Coronary artery (tissue), 2 donors: ENCODE data around the gene ISCU.

Experiments
- DNase-seq: peaks from one replicate; pipeline ENCODE4 v3.0.0-alpha.2; 2017; ENCODE audit warnings: low spot score
- H3K27ac ChIP-seq, 2 donors: fragments of 200-600 bp; sonication (generic); one replicate each; pipeline ENCODE4 v1.5.1; 2016 to 2019
- H3K4me3 ChIP-seq: fragments of 200-600 bp; sonication (generic); 2 replicates; pipeline ENCODE4 v1.5.1; 2016; ENCODE audit warnings: mild to moderate bottlenecking, moderate library complexity
- TF ChIP-seq, protein P1 (sequence below): fragments of 200-600 bp; sonication (generic); IDR thresholded peaks from one replicate; pipeline ENCODE4 v1.5.1; 2019; ENCODE audit warnings: antibody characterized with exemption

The ISCU gene

GRCh38 chr12:108560321-108560721, 2.1 kb upstream of the ISCU start:
- Histone ChIP-seq H3K27ac (peak overlapping the region; percentile 94 to 95), H3K4me3 (peak overlapping the region; percentile 85)
- TF ChIP-seq, protein P1, sequence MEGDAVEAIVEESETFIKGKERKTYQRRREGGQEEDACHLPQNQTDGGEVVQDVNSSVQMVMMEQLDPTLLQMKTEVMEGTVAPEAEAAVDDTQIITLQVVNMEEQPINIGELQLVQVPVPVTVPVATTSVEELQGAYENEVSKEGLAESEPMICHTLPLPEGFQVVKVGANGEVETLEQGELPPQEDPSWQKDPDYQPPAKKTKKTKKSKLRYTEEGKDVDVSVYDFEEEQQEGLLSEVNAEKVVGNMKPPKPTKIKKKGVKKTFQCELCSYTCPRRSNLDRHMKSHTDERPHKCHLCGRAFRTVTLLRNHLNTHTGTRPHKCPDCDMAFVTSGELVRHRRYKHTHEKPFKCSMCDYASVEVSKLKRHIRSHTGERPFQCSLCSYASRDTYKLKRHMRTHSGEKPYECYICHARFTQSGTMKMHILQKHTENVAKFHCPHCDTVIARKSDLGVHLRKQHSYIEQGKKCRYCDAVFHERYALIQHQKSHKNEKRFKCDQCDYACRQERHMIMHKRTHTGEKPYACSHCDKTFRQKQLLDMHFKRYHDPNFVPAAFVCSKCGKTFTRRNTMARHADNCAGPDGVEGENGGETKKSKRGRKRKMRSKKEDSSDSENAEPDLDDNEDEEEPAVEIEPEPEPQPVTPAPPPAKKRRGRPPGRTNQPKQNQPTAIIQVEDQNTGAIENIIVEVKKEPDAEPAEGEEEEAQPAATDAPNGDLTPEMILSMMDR = no peak
- DNase-seq = no peak

- Histone ChIP-seq H3K4me3 (peak within 1 kb of the TSS; percentile 85), H3K27ac (peak within 1 kb of the TSS; percentile 94 to 95)
- DNase-seq = peak; percentile 87
- TF ChIP-seq, protein P1 = no peak
Observed at GRCh38 chr12:108560752-108561719, 1.4 kb upstream of the ISCU start, which contains the start of gene SART3. Gene SART3 (minus strand): TSS chr12:108561173. CDS start chr12:108561154, 19 bp downstream.

- no peak for DNase-seq
- H3K27ac ChIP-seq = peak overlapping the region; percentile 94 to 95
- TF ChIP-seq, protein P1 = no peak
- H3K4me3 ChIP-seq = peak overlapping the region; percentile 85
Observed at GRCh38 chr12:108561852-108562347, 496 bp upstream of the ISCU start.

DNA sequence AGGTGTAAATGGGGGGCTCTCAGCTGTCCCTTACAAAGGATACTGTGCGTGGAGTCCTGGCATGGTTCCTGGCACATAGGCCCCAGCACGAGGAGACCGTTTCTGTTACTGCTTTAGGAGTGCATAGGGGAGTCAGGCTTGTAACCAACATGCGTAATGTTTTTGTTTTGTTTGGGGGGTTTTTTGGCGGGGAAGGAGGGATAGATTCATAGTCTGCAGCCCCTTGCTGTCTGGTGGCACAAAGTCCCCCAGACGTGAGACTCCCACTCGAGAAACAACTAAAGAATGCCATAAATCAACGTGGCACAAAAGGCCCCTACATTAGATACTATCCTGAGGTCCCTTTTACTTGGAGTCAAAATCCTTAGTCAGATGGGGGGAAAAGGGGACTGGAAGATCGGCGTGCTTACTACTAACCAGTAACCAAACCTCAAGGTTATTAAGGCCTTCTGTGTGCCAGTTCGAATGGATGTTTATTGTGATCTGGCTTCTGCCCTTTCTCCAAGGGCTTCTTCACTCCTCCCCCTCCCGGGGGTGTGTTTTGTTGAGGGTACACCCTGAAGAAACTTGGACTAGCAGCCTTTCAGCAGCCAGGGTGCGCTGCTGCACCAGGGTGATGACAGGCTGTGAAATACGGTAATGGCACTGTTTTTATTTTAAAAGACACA, 874 bp downstream of the ISCU start:
- DNase-seq = peak; percentile 83
- H3K27ac ChIP-seq = peak overlapping the region; percentile 94 to 95
- TF ChIP-seq, protein P1 = peak; percentile 58
- peak overlapping the region; percentile 85 for H3K4me3 ChIP-seq

DNA sequence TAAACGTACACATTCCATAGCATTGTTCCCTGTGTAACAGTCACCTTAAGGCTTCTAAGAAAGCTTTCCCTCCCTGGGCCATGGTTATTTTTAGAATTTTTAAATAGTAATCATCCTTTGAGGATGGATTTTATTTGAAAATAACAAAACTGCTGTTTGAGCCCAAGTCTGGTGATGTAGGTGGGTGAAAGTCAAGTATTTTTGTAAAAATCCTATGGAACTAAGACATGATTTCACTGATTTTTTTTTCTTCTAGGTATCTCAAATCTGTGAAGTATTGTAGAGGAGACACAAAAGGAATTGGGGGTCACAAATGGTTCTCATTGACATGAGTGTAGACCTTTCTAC, 1.4 kb downstream of the ISCU start:
- peak overlapping the region; percentile 85 for H3K4me3 ChIP-seq
- H3K27ac ChIP-seq = peak overlapping the region in 1 of 2 donors; percentile 94
- TF ChIP-seq, protein P1 = no peak
- no peak for DNase-seq

- Histone ChIP-seq H3K27ac (peak overlapping the region in 1 of 2 donors; percentile 33), H3K4me3 (no peak overlapping the region)
- TF ChIP-seq, protein P1 = no peak
- no peak for DNase-seq
Observed at GRCh38 chr12:108564724-108565123, 2.3 kb downstream of the ISCU start.
